NT2/D1 (cell line): ENCODE results near the gene ELMO1.

ENCODE experiments used
- DNase-seq: peaks from one replicate; pipeline ENCODE4 v3.0.0-alpha.2; 2011; ENCODE audit warnings: low read depth, low spot score
- H3K27me3 ChIP-seq: 2 replicates; pipeline ENCODE4 v1.6.0; 2011; ENCODE audit warnings: mild to moderate bottlenecking; ENCODE audit not compliant: insufficient read length, insufficient read depth
- H3K36me3 ChIP-seq: 2 replicates; pipeline ENCODE4 v1.6.1; 2011; ENCODE audit warnings: mild to moderate bottlenecking, low read length, mixed read lengths; ENCODE audit not compliant: insufficient read depth, insufficient read length
- H3K4me1 ChIP-seq: 2 replicates; pipeline ENCODE4 v1.5.1; 2011; ENCODE audit not compliant: insufficient read depth, insufficient read length
- H3K4me3 ChIP-seq: 2 replicates; pipeline ENCODE4 v1.5.1; 2011; ENCODE audit warnings: low read depth; ENCODE audit not compliant: insufficient read length
- H3K9ac ChIP-seq: 2 replicates; pipeline ENCODE4 v1.6.0; 2011; ENCODE audit warnings: low read depth; ENCODE audit not compliant: insufficient read length
- H3K9me3 ChIP-seq: 2 replicates; pipeline ENCODE4 v1.5.1; 2011; ENCODE audit warnings: mild to moderate bottlenecking, low read length; ENCODE audit not compliant: insufficient read depth
- SUZ12 ChIP-seq: IDR thresholded peaks from 2 replicates; pipeline ENCODE4 v1.6.1; 2011; ENCODE audit not compliant: insufficient read length, insufficient read depth; ENCODE audit errors: extremely low read depth
- YY1 ChIP-seq: IDR thresholded peaks from 2 replicates; pipeline ENCODE4 v1.6.1; 2011; ENCODE audit not compliant: insufficient read length, insufficient read depth
- ZNF274 ChIP-seq: IDR thresholded peaks from 2 replicates; pipeline ENCODE4 v1.6.1; 2011; ENCODE audit warnings: mild to moderate bottlenecking, low read depth, low read length

Gene ELMO1

GRCh38 chr7:36884910-36885309 lies 563.8 kb downstream of the ELMO1 start:
- Histone ChIP-seq H3K9ac (no peak overlapping the region), H3K27me3 (no peaks in the 10 kb centered on the region), H3K4me1 (no peaks in the 10 kb centered on the region), H3K36me3 (no peaks in the 10 kb centered on the region), H3K9me3 (no peaks in the 10 kb centered on the region), H3K4me3 (no peak overlapping the region)
- no peak for TF ChIP-seq YY1
- no peak for TF ChIP-seq SUZ12
- no peak for TF ChIP-seq ZNF274
- no peak for DNase-seq

GRCh38 chr7:36884351-36884750 lies 564.3 kb downstream of the ELMO1 start:
- Histone ChIP-seq H3K9me3 (no peaks in the 10 kb centered on the region), H3K9ac (no peak overlapping the region), H3K4me1 (no peaks in the 10 kb centered on the region), H3K36me3 (no peaks in the 10 kb centered on the region), H3K27me3 (no peaks in the 10 kb centered on the region), H3K4me3 (no peak overlapping the region)
- DNase-seq, result no peak
- no peak for TF ChIP-seq YY1
- no peak for TF ChIP-seq SUZ12
- TF ChIP-seq ZNF274, result no peak

GRCh38 chr7:36881233-36881874 lies 567.3 kb downstream of the ELMO1 start:
- Histone ChIP-seq H3K9me3 (no peaks in the 10 kb centered on the region), H3K27me3 (no peaks in the 10 kb centered on the region), H3K4me3 (no peak overlapping the region), H3K4me1 (peaks cover 4% of the 10 kb centered on the region), H3K36me3 (no peaks in the 10 kb centered on the region), H3K9ac (no peak overlapping the region)
- no peak for TF ChIP-seq YY1
- no peak for TF ChIP-seq SUZ12
- TF ChIP-seq ZNF274, result no peak
- DNase-seq, result no peak

- Histone ChIP-seq H3K4me3 (no peak overlapping the region), H3K9ac (no peak overlapping the region), H3K36me3 (no peaks in the 10 kb centered on the region), H3K9me3 (no peaks in the 10 kb centered on the region), H3K4me1 (peaks cover 8% of the 10 kb centered on the region), H3K27me3 (no peaks in the 10 kb centered on the region)
- DNase-seq, result no peak
- TF ChIP-seq YY1 (no peak), SUZ12 (no peak), ZNF274 (no peak)
Observed at GRCh38 chr7:36880108-36880507, 568.6 kb downstream of the ELMO1 start.

GRCh38 chr7:36879021-36879420 lies 569.6 kb downstream of the ELMO1 start:
- TF ChIP-seq SUZ12, result no peak
- TF ChIP-seq ZNF274, result no peak
- no peak for TF ChIP-seq YY1
- DNase-seq, result no peak

GRCh38 chr7:36878288-36878687 lies 570.4 kb downstream of the ELMO1 start:
- H3K9me3 ChIP-seq, result no peaks in the 10 kb centered on the region
- DNase-seq, result no peak
- TF ChIP-seq YY1, result no peak
- TF ChIP-seq SUZ12, result no peak
- no peak for TF ChIP-seq ZNF274
- no peaks in the 10 kb centered on the region for H3K36me3 ChIP-seq
- H3K4me1 ChIP-seq, result peaks cover 8% of the 10 kb centered on the region
- H3K4me3 ChIP-seq, result no peak overlapping the region
- no peak overlapping the region for H3K9ac ChIP-seq
- H3K27me3 ChIP-seq, result no peaks in the 10 kb centered on the region

More at GRCh38 chr7:36879021-36879420, 569.6 kb downstream of the ELMO1 start:
- H3K9me3 ChIP-seq, result no peaks in the 10 kb centered on the region
- H3K4me1 ChIP-seq, result peaks cover 8% of the 10 kb centered on the region
- no peak overlapping the region for H3K4me3 ChIP-seq
- no peak overlapping the region for H3K9ac ChIP-seq
- H3K36me3 ChIP-seq, result no peaks in the 10 kb centered on the region
- H3K27me3 ChIP-seq, result no peaks in the 10 kb centered on the region

- TF ChIP-seq YY1 (no peak), ZNF274 (no peak), SUZ12 (no peak)
- no peak overlapping the region for H3K4me3 ChIP-seq
- DNase-seq, result no peak
- H3K36me3 ChIP-seq, result no peaks in the 10 kb centered on the region
- no peaks in the 10 kb centered on the region for H3K9me3 ChIP-seq
- no peaks in the 10 kb centered on the region for H3K27me3 ChIP-seq
- peaks cover 8% of the 10 kb centered on the region for H3K4me1 ChIP-seq
- no peak overlapping the region for H3K9ac ChIP-seq
Observed at GRCh38 chr7:36875794-36876193, 572.9 kb downstream of the ELMO1 start.

- H3K4me3 ChIP-seq, result no peak overlapping the region
- no peak for TF ChIP-seq SUZ12
- TF ChIP-seq ZNF274, result no peak
- TF ChIP-seq YY1, result no peak
- H3K36me3 ChIP-seq, result no peaks in the 10 kb centered on the region
- H3K27me3 ChIP-seq, result no peaks in the 10 kb centered on the region
- DNase-seq, result no peak
- H3K4me1 ChIP-seq, result peaks cover 8% of the 10 kb centered on the region
- no peak overlapping the region for H3K9ac ChIP-seq
- no peaks in the 10 kb centered on the region for H3K9me3 ChIP-seq
Observed at GRCh38 chr7:36874041-36874440, 574.6 kb downstream of the ELMO1 start.
